HEK293T (cell line): ENCODE data around the gene USP31.

Experiments
- BHLHE40 ChIP-seq: fragments of 450-650 bp; IDR thresholded peaks from 2 replicates; pipeline ENCODE4 v1.6.1; 2016; ENCODE audit warnings: mild to moderate bottlenecking, moderate library complexity, borderline replicate concordance
- ELF4 ChIP-seq: fragments of 450-650 bp; IDR thresholded peaks from 2 replicates; pipeline ENCODE4 v1.6.1; 2017; ENCODE audit warnings: antibody characterized with exemption
- FOXM1 ChIP-seq: fragments of 450-650 bp; IDR thresholded peaks from 2 replicates; pipeline ENCODE4 v1.6.1; 2017; ENCODE audit warnings: mild to moderate bottlenecking, borderline replicate concordance
- LEF1 ChIP-seq: fragments of 450-650 bp; IDR thresholded peaks from 2 replicates; pipeline ENCODE4 v1.6.1; 2017; ENCODE audit warnings: mild to moderate bottlenecking, borderline replicate concordance
- NFRKB ChIP-seq: fragments of 450-650 bp; IDR thresholded peaks from 2 replicates; pipeline ENCODE4 v1.6.1; 2016; ENCODE audit warnings: mild to moderate bottlenecking, moderate library complexity
- SP1 ChIP-seq: fragments of 450-650 bp; IDR thresholded peaks from 2 replicates; pipeline ENCODE4 v1.6.1; 2017
- TARDBP ChIP-seq: fragments of 450-650 bp; IDR thresholded peaks from 2 replicates; pipeline ENCODE4 v1.6.1; 2016

GRCh38 chr16:23148513-23149266 lies 562 bp downstream of the USP31 start:
- TF ChIP-seq ELF4, result no peak
- TF ChIP-seq FOXM1, result no peak
- TF ChIP-seq TARDBP, result no peak
- no peak for TF ChIP-seq BHLHE40
- TF ChIP-seq SP1, result no peak
- no peak for TF ChIP-seq LEF1
- TF ChIP-seq NFRKB, result no peak
